CD14-positive monocyte (primary cell): ENCODE results near the gene TMEM106B. TPM values are rescaled to one million over a fixed set of nuclear protein-coding genes. Genes with fewer than 3 reads are reported as not detected.
"Not testable (repeated sequence)": the region's sequence is repeated elsewhere in the genome, so short reads cannot be mapped to it uniquely, and the experiment has no call there.

Source experiments
- DNase-seq, 3 donors: peaks; one replicate each; pipeline ENCODE4 v3.0.0-alpha.2; 2011 to 2022
- H2AFZ ChIP-seq: 2 replicates; pipeline ENCODE4 v1.6.0; 2012; ENCODE audit warnings: mild to moderate bottlenecking, low read depth, low read length, inconsistent platforms; ENCODE audit not compliant: insufficient read depth, poor library complexity, severe bottlenecking
- H3K27ac ChIP-seq, 2 donors: 1 replicate in 1 of 2; 2 replicates in 1 of 2; pipeline ENCODE4 v1.5.1; 2012 to 2013; ENCODE audit warnings: low read length in 2 of 2, control low read depth in 1 of 2, inconsistent platforms in 1 of 2, low read depth in 1 of 2, mild to moderate bottlenecking in 1 of 2
- H3K27me3 ChIP-seq, 2 donors: one replicate each; pipeline versions ENCODE4 v1.6.0 to v1.6.1; 2011 to 2013; ENCODE audit warnings: low read length in 2 of 2; ENCODE audit not compliant: control insufficient read depth in 2 of 2, insufficient read depth in 2 of 2
- H3K36me3 ChIP-seq, 2 donors: replicated peaks in 1 of 2; 1 replicate in 1 of 2; 2 replicates in 1 of 2; pipeline versions ENCODE4 v1.5.1 to v1.6.1; 2012 to 2013; ENCODE audit warnings: low read length in 2 of 2, control low read depth in 1 of 2, inconsistent platforms in 1 of 2, mild to moderate bottlenecking in 1 of 2; ENCODE audit not compliant: insufficient read depth in 2 of 2, control insufficient read depth in 1 of 2
- H3K4me1 ChIP-seq, 2 donors: 1 replicate in 1 of 2; 2 replicates in 1 of 2; pipeline versions ENCODE4 v1.5.1 to v1.6.1; 2012 to 2013; ENCODE audit warnings: low read length in 2 of 2, control low read depth in 1 of 2, inconsistent platforms in 1 of 2, mild to moderate bottlenecking in 1 of 2, moderate library complexity in 1 of 2; ENCODE audit not compliant: insufficient read depth in 2 of 2, control insufficient read depth in 1 of 2
- H3K4me2 ChIP-seq: replicated peaks from 2 replicates; pipeline ENCODE3; 2012; ENCODE audit warnings: low read length, moderate library complexity, mild to moderate bottlenecking; ENCODE audit not compliant: poor library complexity, severe bottlenecking; ENCODE audit errors: extremely low read depth
- H3K4me3 ChIP-seq, 3 experiments: fragments of 200-600 bp in 1 of 3; sonication (generic) in 1 of 3; replicated peaks in 1 of 3; 1 replicate in 2 of 3; 2 replicates in 1 of 3; pipeline ENCODE4 v1.5.1; 2011 to 2013; ENCODE audit warnings: low read length in 3 of 3, mild to moderate bottlenecking in 3 of 3, control low read depth in 2 of 3, low read depth in 2 of 3, inconsistent platforms in 1 of 3, moderate library complexity in 1 of 3
- H3K79me2 ChIP-seq: 2 replicates; pipeline ENCODE4 v1.6.0; 2012; ENCODE audit warnings: mild to moderate bottlenecking, control low read depth, inconsistent platforms, low read length, moderate library complexity; ENCODE audit not compliant: insufficient read depth
- H3K9ac ChIP-seq: 2 replicates; pipeline ENCODE4 v1.6.0; 2017; ENCODE audit warnings: low read length, mild to moderate bottlenecking; ENCODE audit not compliant: insufficient read depth, poor library complexity, severe bottlenecking
- H3K9me3 ChIP-seq, 2 donors: replicated peaks in 1 of 2; 1 replicate in 1 of 2; 2 replicates in 1 of 2; pipeline versions ENCODE4 v1.5.1 to v1.6.1; 2012 to 2013; ENCODE audit warnings: low read length in 2 of 2, control low read depth in 1 of 2; ENCODE audit not compliant: control insufficient read depth in 1 of 2, insufficient read depth in 1 of 2
- H4K20me1 ChIP-seq: 2 replicates; pipeline ENCODE4 v1.6.0; 2012; ENCODE audit warnings: mild to moderate bottlenecking, low read length, control low read depth, moderate library complexity; ENCODE audit not compliant: insufficient read depth
- H3K27ac Mint-ChIP-seq, 7 donors: one replicate each; pipeline ENCODE4 v1.8.0; 2020; ENCODE audit warnings: mild to moderate bottlenecking in 7 of 7, mixed read lengths in 7 of 7, moderate library complexity in 6 of 7, inconsistent platforms in 2 of 7
- H3K27me3 Mint-ChIP-seq, 3 donors: one replicate each; pipeline ENCODE4 v1.8.0; 2021 to 2022; ENCODE audit warnings: low read depth in 3 of 3, mild to moderate bottlenecking in 3 of 3, mixed read lengths in 3 of 3, moderate library complexity in 3 of 3, inconsistent platforms in 1 of 3
- H3K36me3 Mint-ChIP-seq, 2 donors: one replicate each; pipeline ENCODE4 v1.8.0; 2020; ENCODE audit warnings: mixed read lengths in 2 of 2, inconsistent platforms in 1 of 2, mild to moderate bottlenecking in 1 of 2
- H3K4me1 Mint-ChIP-seq: one replicate; pipeline ENCODE4 v1.8.0; 2020; ENCODE audit warnings: mild to moderate bottlenecking, mixed read lengths
- H3K4me3 Mint-ChIP-seq, 2 donors: one replicate each; pipeline ENCODE4 v1.8.0; 2020; ENCODE audit warnings: mild to moderate bottlenecking in 2 of 2, mixed read lengths in 2 of 2, moderate library complexity in 1 of 2
- H3K9me3 Mint-ChIP-seq, 7 donors: one replicate each; pipeline ENCODE4 v1.8.0; 2020 to 2022; ENCODE audit warnings: mixed read lengths in 7 of 7, mild to moderate bottlenecking in 6 of 7, moderate library complexity in 6 of 7, inconsistent platforms in 2 of 7
- WGBS: methylation state at CpG from one replicate; pipeline ENCODE4 v1.1.5; 2013; ENCODE audit warnings: missing lambda C conversion rate; ENCODE audit not compliant: insufficient coverage; 5-methylcytosine and 5-hydroxymethylcytosine counted together
- intact Hi-C, 2 donors: fragments of 100-400 bp; cut with micrococcal nuclease; formaldehyde crosslinking; loops; one replicate each; pipeline versions ENCODE4 v1.15.0 to v1.15.1; 2023
- polyA plus RNA-seq, 3 donors: library from polyadenylated mRNA; depleted of rRNA in 1 of 3; unstranded in 2 of 3; stranded (reverse) in 1 of 3; fragments of 300-500 nt in 2 of 3; fragments of >200 nt in 1 of 3; fragmentation: Illumina TruSeq in 2 of 3; gene quantifications; 1 replicate in 2 of 3; 2 replicates in 1 of 3; pipeline ENCODE4 v1.2.3, GENCODE V29; 2012 to 2021
- TF ChIP-seq, protein P1 (sequence below): fragments of 200-600 bp; IDR thresholded peaks from one replicate; pipeline ENCODE4 v1.8.0; 2022; ENCODE audit warnings: antibody characterized with exemption, mild to moderate bottlenecking

TMEM106B gene
- polyA plus RNA-seq, 3 donors: 5.2 to 17.7 (median 11.6) TPM

DNA sequence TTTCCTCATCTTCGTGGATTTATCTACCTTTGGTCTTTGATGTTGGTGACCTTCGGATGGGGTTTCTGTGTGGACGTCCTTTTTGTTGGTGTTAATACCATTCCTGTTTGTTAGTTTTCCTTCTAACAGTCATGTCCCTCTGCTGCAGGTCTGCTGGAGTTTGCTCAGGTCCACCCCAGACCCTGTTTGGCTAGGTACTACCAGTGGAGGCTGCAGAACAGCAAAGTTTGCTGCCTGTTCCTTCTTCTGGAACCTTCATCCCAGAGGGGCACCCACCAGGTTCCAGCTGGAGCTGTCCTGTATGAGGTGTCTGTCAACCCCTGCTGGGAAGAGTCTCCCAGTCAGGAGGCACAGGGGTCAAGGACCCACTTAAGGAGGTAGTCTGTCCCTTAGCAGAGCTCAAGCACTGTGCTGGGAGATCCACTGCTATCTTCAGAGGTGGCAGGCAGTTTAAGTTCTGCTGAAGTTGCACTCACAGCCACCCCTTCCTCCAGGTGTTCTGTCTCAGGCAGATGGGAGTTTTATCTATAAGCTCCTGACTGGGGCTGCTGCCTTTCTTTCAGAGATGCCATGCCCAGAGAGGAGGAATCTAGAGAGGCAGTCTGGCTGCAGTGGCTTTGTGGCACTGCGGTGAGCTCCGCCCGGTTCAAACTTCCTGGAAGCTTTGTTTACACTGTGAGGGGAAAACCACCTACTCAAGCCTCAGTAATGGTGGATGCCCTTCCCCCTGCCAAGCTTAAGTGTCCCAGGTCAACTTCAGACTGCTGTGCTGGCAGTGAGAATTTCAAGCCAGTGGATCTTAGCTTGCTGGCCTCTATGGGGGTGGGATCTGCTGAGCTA is 40.9 kb upstream of the TMEM106B start:
- H3K4me3 Mint-ChIP-seq, H3K4me2 ChIP-seq, H3K27ac ChIP-seq, H3K36me3 ChIP-seq, H4K20me1 ChIP-seq, H3K4me1 Mint-ChIP-seq, H3K79me2 ChIP-seq, H3K27me3 Mint-ChIP-seq, H3K9ac ChIP-seq, H3K27me3 ChIP-seq, intact Hi-C loops, H2AFZ ChIP-seq, H3K36me3 Mint-ChIP-seq, H3K4me1 ChIP-seq, DNase-seq, H3K4me3 ChIP-seq, H3K27ac Mint-ChIP-seq: not testable (repeated sequence)
- H3K9me3 ChIP-seq: peaks cover 0 to 13% of the 10 kb centered on the region in 2 donors
- 93% methylated on average over 4 of the region's 6 CpGs for WGBS
- H3K9me3 Mint-ChIP-seq: peaks cover 10 to 23% (median 13%) of the 10 kb centered on the region in 7 donors

DNA sequence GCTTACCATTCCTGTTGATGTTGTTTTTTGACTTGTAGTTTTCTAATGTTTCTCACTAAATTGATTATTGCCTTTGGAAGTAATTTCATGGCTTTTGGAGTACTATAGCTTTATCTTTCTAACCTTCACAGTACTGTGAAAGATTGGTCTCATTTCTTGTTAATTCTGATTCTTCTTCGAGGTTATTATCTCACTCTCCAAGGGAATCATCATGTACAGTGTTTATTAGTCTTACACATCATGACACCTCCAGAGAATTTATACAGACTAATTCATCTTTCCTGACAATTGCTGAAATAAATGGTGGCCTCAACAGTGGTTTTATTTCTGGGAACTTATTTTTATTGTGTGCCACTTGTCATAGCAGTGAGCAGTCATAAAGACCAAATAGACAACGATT is 37.4 kb upstream of the TMEM106B start:
- Histone ChIP-seq H3K4me3 (no peak overlapping the region), H3K27ac (no peak overlapping the region), H2AFZ (no peak overlapping the region), H3K79me2 (no peaks in the 10 kb centered on the region), H4K20me1 (no peaks in the 10 kb centered on the region), H3K9me3 (peaks cover 0 to 13% of the 10 kb centered on the region in 2 donors), H3K36me3 (no peaks in the 10 kb centered on the region), H3K27me3 (no peaks in the 10 kb centered on the region), H3K4me1 (no peaks in the 10 kb centered on the region), H3K9ac (no peak overlapping the region), H3K4me2 (no peak overlapping the region)
- TF ChIP-seq, protein P1, sequence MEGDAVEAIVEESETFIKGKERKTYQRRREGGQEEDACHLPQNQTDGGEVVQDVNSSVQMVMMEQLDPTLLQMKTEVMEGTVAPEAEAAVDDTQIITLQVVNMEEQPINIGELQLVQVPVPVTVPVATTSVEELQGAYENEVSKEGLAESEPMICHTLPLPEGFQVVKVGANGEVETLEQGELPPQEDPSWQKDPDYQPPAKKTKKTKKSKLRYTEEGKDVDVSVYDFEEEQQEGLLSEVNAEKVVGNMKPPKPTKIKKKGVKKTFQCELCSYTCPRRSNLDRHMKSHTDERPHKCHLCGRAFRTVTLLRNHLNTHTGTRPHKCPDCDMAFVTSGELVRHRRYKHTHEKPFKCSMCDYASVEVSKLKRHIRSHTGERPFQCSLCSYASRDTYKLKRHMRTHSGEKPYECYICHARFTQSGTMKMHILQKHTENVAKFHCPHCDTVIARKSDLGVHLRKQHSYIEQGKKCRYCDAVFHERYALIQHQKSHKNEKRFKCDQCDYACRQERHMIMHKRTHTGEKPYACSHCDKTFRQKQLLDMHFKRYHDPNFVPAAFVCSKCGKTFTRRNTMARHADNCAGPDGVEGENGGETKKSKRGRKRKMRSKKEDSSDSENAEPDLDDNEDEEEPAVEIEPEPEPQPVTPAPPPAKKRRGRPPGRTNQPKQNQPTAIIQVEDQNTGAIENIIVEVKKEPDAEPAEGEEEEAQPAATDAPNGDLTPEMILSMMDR: no peak
- no peak for DNase-seq
- H3K9me3 Mint-ChIP-seq: peaks cover 4 to 11% (median 7%) of the 10 kb centered on the region in 7 donors
- WGBS: no CpG with 5 or more reads among the region's 2 CpGs
- no peaks in the 10 kb centered on the region for H3K4me1 Mint-ChIP-seq
- no peak overlapping the region for H3K27ac Mint-ChIP-seq
- intact Hi-C loops: no loop called here
- no peaks in the 10 kb centered on the region for H3K27me3 Mint-ChIP-seq
- H3K4me3 Mint-ChIP-seq: no peak overlapping the region
- H3K36me3 Mint-ChIP-seq: no peaks in the 10 kb centered on the region
